A673 (cell line): Measurements from ENCODE around the gene CCDC34. TPM values are rescaled to one million over a fixed set of nuclear protein-coding genes. Genes with fewer than 3 reads are reported as not detected.

ENCODE experiments used
- BruUV-seq: library from RNA; stranded (reverse); fragments of 400-500 nt; replicated peaks from 2 replicates; lab custom pipeline; 2021; lab: Mats Ljungman, UMichigan
- CTCF ChIA-PET: fragments of 300-600 bp; sonication (Branson Sonifier 250); formaldehyde crosslinking; loops from one replicate; lab custom pipeline; 2022; ENCODE audit warnings: antibody characterized with exemption; lab: Charles Lee
- POLR2A ChIA-PET: fragments of 300-600 bp; sonication (Branson Sonifier 250); formaldehyde crosslinking; loops from one replicate; lab custom pipeline; 2022; ENCODE audit warnings: antibody characterized with exemption; ENCODE audit not compliant: low non-redundant PET; lab: Charles Lee
- DNase-seq: peaks from one replicate; pipeline ENCODE4 v3.0.0-alpha.2; 2015; ENCODE audit warnings: low spot score
- H3K27ac ChIP-seq: fragments of 200-600 bp; sonication (generic); 2 replicates; pipeline ENCODE4 v1.5.1; 2016; ENCODE audit warnings: mixed run types, low read depth, mild to moderate bottlenecking, mixed read lengths, antibody characterized with exemption, low read length; ENCODE audit not compliant: poor library complexity, severe bottlenecking
- H3K27me3 ChIP-seq: fragments of 200-600 bp; sonication (generic); replicated peaks from 2 replicates; pipeline ENCODE4 v1.6.1; 2017; ENCODE audit warnings: mixed run types, low read depth, mild to moderate bottlenecking, mixed read lengths, antibody characterized with exemption, low read length; ENCODE audit not compliant: insufficient read depth, poor library complexity
- H3K36me3 ChIP-seq: fragments of 200-600 bp; sonication (generic); 2 replicates; pipeline ENCODE4 v1.6.1; 2016; ENCODE audit warnings: mixed run types, mild to moderate bottlenecking, mixed read lengths, antibody characterized with exemption, low read length; ENCODE audit not compliant: insufficient read depth, poor library complexity, severe bottlenecking
- H3K4me1 ChIP-seq: fragments of 200-600 bp; sonication (generic); 2 replicates; pipeline ENCODE4 v1.6.1; 2017; ENCODE audit warnings: mixed run types, mild to moderate bottlenecking, mixed read lengths, antibody characterized with exemption, low read length; ENCODE audit not compliant: insufficient read depth, poor library complexity, severe bottlenecking
- H3K4me3 ChIP-seq: fragments of 200-600 bp; sonication (generic); 2 replicates; pipeline ENCODE4 v1.5.1; 2016; ENCODE audit warnings: low read depth, mixed run types, mild to moderate bottlenecking, mixed read lengths, low read length; ENCODE audit not compliant: poor library complexity, severe bottlenecking
- H3K9me3 ChIP-seq: fragments of 200-600 bp; sonication (generic); 2 replicates; pipeline ENCODE4 v1.6.1; 2016; ENCODE audit warnings: mixed run types, low read depth, mild to moderate bottlenecking, mixed read lengths, antibody characterized with exemption, low read length; ENCODE audit not compliant: poor library complexity, severe bottlenecking
- CTCF ChIP-seq: fragments of 300-800, 200-600 bp; sonication (generic); conservative IDR thresholded peaks from 2 replicates; pipeline ENCODE4 v1.5.1; 2017; ENCODE audit warnings: low read depth, mild to moderate bottlenecking, antibody characterized with exemption, low read length, moderate library complexity, mixed read lengths
- EZH2 ChIP-seq: fragments of 200-600 bp; sonication (generic); IDR thresholded peaks from 2 replicates; pipeline ENCODE4 v1.6.1; 2017; ENCODE audit warnings: borderline replicate concordance, low read depth, mild to moderate bottlenecking, mixed read lengths, antibody characterized with exemption, low read length; ENCODE audit not compliant: poor library complexity, severe bottlenecking
- intact Hi-C: fragments of 100-400 bp; cut with micrococcal nuclease; formaldehyde crosslinking; loops from one replicate; pipeline ENCODE4 v1.10.0; 2022; ENCODE audit not compliant: unreplicated experiment
- total RNA-seq: library from RNA; stranded (reverse); gene quantifications from 2 replicates; pipeline ENCODE4 v1.2.3, GENCODE V29; 2021

CCDC34 gene
- total RNA-seq, 1 experiment from 2014 or later = 101 TPM

- Histone ChIP-seq H3K27ac (no peak overlapping the region), H3K27me3 (no peaks in the 10 kb centered on the region), H3K36me3 (no peaks in the 10 kb centered on the region), H3K9me3 (no peaks in the 10 kb centered on the region), H3K4me1 (peaks cover 27% of the 10 kb centered on the region), H3K4me3 (no peak overlapping the region)
- DNase-seq = no peak
- TF ChIP-seq EZH2 = no peak
- CTCF ChIA-PET = no interaction called here
- intact Hi-C loops = no loop called here
- BruUV-seq = no TSS peak
- POLR2A ChIA-PET = no interaction called here
Measured at GRCh38 chr11:27356624-27357222, 6.3 kb downstream of the CCDC34 start.

- no peaks in the 10 kb centered on the region for H3K9me3 ChIP-seq
- no peaks in the 10 kb centered on the region for H3K27me3 ChIP-seq
- intact Hi-C loops = no loop called here
- H3K27ac ChIP-seq = no peak overlapping the region
- no peak overlapping the region for H3K4me3 ChIP-seq
- CTCF ChIA-PET = no interaction called here
- POLR2A ChIA-PET = no interaction called here
- H3K4me1 ChIP-seq = peaks cover 30% of the 10 kb centered on the region
- TF ChIP-seq EZH2 = no peak
- no peak for TF ChIP-seq CTCF
- no peaks in the 10 kb centered on the region for H3K36me3 ChIP-seq
- DNase-seq = no peak
- no TSS peak for BruUV-seq
Measured at GRCh38 chr11:27355575-27356104, 7.4 kb downstream of the CCDC34 start.

- no peaks in the 10 kb centered on the region for H3K36me3 ChIP-seq
- H3K9me3 ChIP-seq = no peaks in the 10 kb centered on the region
- H3K4me1 ChIP-seq = peaks cover 34% of the 10 kb centered on the region
- POLR2A ChIA-PET = no interaction called here
- TF ChIP-seq EZH2 (no peak), CTCF (no peak)
- CTCF ChIA-PET = no interaction called here
- no peak overlapping the region for H3K4me3 ChIP-seq
- no TSS peak for BruUV-seq
- no peak for DNase-seq
- no peak overlapping the region for H3K27ac ChIP-seq
- no peaks in the 10 kb centered on the region for H3K27me3 ChIP-seq
- intact Hi-C loops = no loop called here
Measured at GRCh38 chr11:27354359-27354965, 8.6 kb downstream of the CCDC34 start.
